Stomach smooth muscle (tissue), 2 donors: Measurements from ENCODE around the gene COG5.

Experiments used
- H3K27ac ChIP-seq: one replicate; pipeline ENCODE4 v1.7.0; 2013; ENCODE audit warnings: mild to moderate bottlenecking, low read length, inconsistent platforms
- H3K27me3 ChIP-seq, 2 donors: one replicate each; pipeline ENCODE4 v1.7.0; 2013; ENCODE audit warnings: low read length in 2 of 2; ENCODE audit not compliant: insufficient read depth in 2 of 2, control insufficient read depth in 1 of 2
- H3K36me3 ChIP-seq, 2 donors: one replicate each; pipeline ENCODE4 v1.7.0; 2013; ENCODE audit warnings: low read length in 2 of 2; ENCODE audit not compliant: control insufficient read depth in 2 of 2, insufficient read depth in 2 of 2
- H3K4me1 ChIP-seq: one replicate; pipeline ENCODE4 v1.7.0; 2013; ENCODE audit warnings: low read length; ENCODE audit not compliant: control insufficient read depth, insufficient read depth
- H3K4me3 ChIP-seq, 2 donors: one replicate each; pipeline ENCODE4 v1.7.0; 2013; ENCODE audit warnings: low read length in 2 of 2
- H3K9ac ChIP-seq, 2 donors: one replicate each; pipeline ENCODE4 v1.7.0; 2013; ENCODE audit warnings: low read length in 2 of 2, mild to moderate bottlenecking in 1 of 2
- H3K9me3 ChIP-seq, 2 donors: one replicate each; pipeline ENCODE4 v1.7.0; 2013; ENCODE audit warnings: low read length in 2 of 2; ENCODE audit not compliant: control insufficient read depth in 2 of 2
- donor health status: healthy.
- donor health status: Pancreatic carcinoma.

The COG5 gene

GRCh38 chr7:107505997-107506673 lies 57.6 kb downstream of the COG5 start:
- Histone ChIP-seq H3K9ac (no peak overlapping the region), H3K4me1 (no peaks in the 10 kb centered on the region), H3K36me3 (peaks cover 0 to 4% of the 10 kb centered on the region in 2 donors), H3K27me3 (no peaks in the 10 kb centered on the region), H3K4me3 (no peak overlapping the region), H3K27ac (no peak overlapping the region), H3K9me3 (no peaks in the 10 kb centered on the region)

GRCh38 chr7:107505362-107505761 lies 58.4 kb downstream of the COG5 start:
- Histone ChIP-seq H3K4me1 (no peaks in the 10 kb centered on the region), H3K27ac (no peak overlapping the region), H3K4me3 (no peak overlapping the region), H3K27me3 (no peaks in the 10 kb centered on the region), H3K9ac (no peak overlapping the region), H3K36me3 (peaks cover 0 to 4% of the 10 kb centered on the region in 2 donors), H3K9me3 (no peaks in the 10 kb centered on the region)

GRCh38 chr7:107503687-107504086 lies 60.0 kb downstream of the COG5 start:
- Histone ChIP-seq H3K9ac (no peak overlapping the region), H3K27ac (no peak overlapping the region), H3K4me3 (no peak overlapping the region)

GRCh38 chr7:107502797-107503196 lies 60.9 kb downstream of the COG5 start:
- Histone ChIP-seq H3K9me3 (no peaks in the 10 kb centered on the region), H3K36me3 (peaks cover 0 to 4% of the 10 kb centered on the region in 2 donors), H3K27me3 (no peaks in the 10 kb centered on the region), H3K27ac (no peak overlapping the region), H3K4me1 (no peaks in the 10 kb centered on the region), H3K4me3 (no peak overlapping the region), H3K9ac (no peak overlapping the region)

More at GRCh38 chr7:107503687-107504086, 60.0 kb downstream of the COG5 start:
- no peaks in the 10 kb centered on the region for H3K27me3 ChIP-seq
- H3K36me3 ChIP-seq, result peaks cover 0 to 4% of the 10 kb centered on the region in 2 donors
- H3K4me1 ChIP-seq, result no peaks in the 10 kb centered on the region
- H3K9me3 ChIP-seq, result no peaks in the 10 kb centered on the region

GRCh38 chr7:107502154-107502553 lies 61.6 kb downstream of the COG5 start:
- Histone ChIP-seq H3K4me1 (no peaks in the 10 kb centered on the region), H3K4me3 (no peak overlapping the region), H3K27ac (no peak overlapping the region), H3K36me3 (peaks cover 0 to 4% of the 10 kb centered on the region in 2 donors), H3K9me3 (no peaks in the 10 kb centered on the region), H3K9ac (no peak overlapping the region), H3K27me3 (no peaks in the 10 kb centered on the region)

- H3K4me3 ChIP-seq, result no peak overlapping the region
- no peaks in the 10 kb centered on the region for H3K27me3 ChIP-seq
- H3K9me3 ChIP-seq, result no peaks in the 10 kb centered on the region
- no peaks in the 10 kb centered on the region for H3K4me1 ChIP-seq
- no peak overlapping the region for H3K9ac ChIP-seq
- H3K36me3 ChIP-seq, result peaks cover 0 to 4% of the 10 kb centered on the region in 2 donors
- H3K27ac ChIP-seq, result no peak overlapping the region
These were observed 62.1 kb downstream of the COG5 start for GRCh38 chr7:107501593-107501992.

- H3K36me3 ChIP-seq, result no peaks in the 10 kb centered on the region
- H3K27ac ChIP-seq, result no peak overlapping the region
- H3K4me3 ChIP-seq, result no peak overlapping the region
- H3K9me3 ChIP-seq, result no peaks in the 10 kb centered on the region
- no peaks in the 10 kb centered on the region for H3K4me1 ChIP-seq
- no peak overlapping the region for H3K9ac ChIP-seq
- no peaks in the 10 kb centered on the region for H3K27me3 ChIP-seq
These were observed 64.0 kb downstream of the COG5 start for GRCh38 chr7:107499731-107500130.

- Histone ChIP-seq H3K4me1 (no peaks in the 10 kb centered on the region), H3K9ac (no peak overlapping the region), H3K9me3 (no peaks in the 10 kb centered on the region), H3K27me3 (no peaks in the 10 kb centered on the region), H3K36me3 (no peaks in the 10 kb centered on the region), H3K4me3 (no peak overlapping the region), H3K27ac (no peak overlapping the region)
These were observed 68.2 kb downstream of the COG5 start for GRCh38 chr7:107495516-107495915.

- Histone ChIP-seq H3K27ac (no peak overlapping the region), H3K36me3 (no peaks in the 10 kb centered on the region), H3K9ac (no peak overlapping the region)
These were observed 68.8 kb downstream of the COG5 start for GRCh38 chr7:107494884-107495283.

GRCh38 chr7:107494315-107494751 lies 69.4 kb downstream of the COG5 start:
- H3K9me3 ChIP-seq, result no peaks in the 10 kb centered on the region
- no peaks in the 10 kb centered on the region for H3K27me3 ChIP-seq
- no peak overlapping the region for H3K27ac ChIP-seq

More at GRCh38 chr7:107494884-107495283, 68.8 kb downstream of the COG5 start:
- H3K9me3 ChIP-seq, result no peaks in the 10 kb centered on the region
- H3K4me3 ChIP-seq, result no peak overlapping the region
- H3K4me1 ChIP-seq, result no peaks in the 10 kb centered on the region
- no peaks in the 10 kb centered on the region for H3K27me3 ChIP-seq

GRCh38 chr7:107492875-107493274 lies 70.8 kb downstream of the COG5 start:
- Histone ChIP-seq H3K36me3 (no peaks in the 10 kb centered on the region), H3K9ac (no peak overlapping the region), H3K27ac (no peak overlapping the region), H3K27me3 (no peaks in the 10 kb centered on the region), H3K4me1 (no peaks in the 10 kb centered on the region), H3K4me3 (no peak overlapping the region), H3K9me3 (no peaks in the 10 kb centered on the region)

More at GRCh38 chr7:107494315-107494751, 69.4 kb downstream of the COG5 start:
- no peaks in the 10 kb centered on the region for H3K4me1 ChIP-seq
- H3K9ac ChIP-seq, result no peak overlapping the region
- H3K4me3 ChIP-seq, result no peak overlapping the region
- H3K36me3 ChIP-seq, result no peaks in the 10 kb centered on the region
